ENCODE measurements around the gene PDILT.
"Not testable (repeated sequence)": the region's sequence is repeated elsewhere in the genome, so short reads cannot be mapped to it uniquely, and the experiment has no call there.

The PDILT gene

GRCh38 chr16:20404637-20405036 is at the start of gene PDILT:
TSS of gene PDILT (minus strand) at chr16:20404737. CDS start at chr16:20399300, 5,437 bp downstream.
- no peak for DNase-seq (ENCODE audit: insufficient read length, low spot score)
- no peak for TF ChIP-seq POLR2A (IDR thresholded peaks at IDR 0.05; ENCODE audit: low read depth, low read length)
- no peak for FAIRE-seq

- DNase-seq (ENCODE audit: insufficient read length, low spot score); FAIRE-seq: not testable (repeated sequence)
Observed at GRCh38 chr16:20453633-20454032, 49.1 kb upstream of the PDILT start.

GRCh38 chr16:20451364-20451763 is 46.8 kb upstream of the PDILT start, which contains the start of gene ACSM2A:
TSS of gene ACSM2A (plus strand) at chr16:20451521. CDS start at chr16:20460115, 8,594 bp downstream.
- not testable (repeated sequence) for FAIRE-seq; DNase-seq (ENCODE audit: insufficient read length, low spot score)

- FAIRE-seq; DNase-seq (ENCODE audit: insufficient read length, low spot score): not testable (repeated sequence)
Observed at GRCh38 chr16:20446652-20447393, 42.3 kb upstream of the PDILT start.

GRCh38 chr16:20441859-20442258 is 37.3 kb upstream of the PDILT start:
- DNase-seq (ENCODE audit: insufficient read length, low spot score); FAIRE-seq: not testable (repeated sequence)

- no peak for FAIRE-seq
- no peak for DNase-seq (ENCODE audit: insufficient read length, low spot score)
- no peak for TF ChIP-seq POLR2A (IDR thresholded peaks at IDR 0.05; ENCODE audit: low read depth, low read length)
Observed at GRCh38 chr16:20441191-20441590, 36.7 kb upstream of the PDILT start.

- not testable (repeated sequence) for FAIRE-seq; DNase-seq (ENCODE audit: insufficient read length, low spot score)
Observed at GRCh38 chr16:20440731-20441130, 36.2 kb upstream of the PDILT start.

GRCh38 chr16:20439820-20440231 is 35.3 kb upstream of the PDILT start:
- not testable (repeated sequence) for DNase-seq (ENCODE audit: insufficient read length, low spot score); FAIRE-seq

GRCh38 chr16:20438950-20439349 is 34.4 kb upstream of the PDILT start:
- not testable (repeated sequence) for DNase-seq (ENCODE audit: insufficient read length, low spot score); FAIRE-seq

- DNase-seq (ENCODE audit: insufficient read length, low spot score) = no peak
- TF ChIP-seq POLR2A (IDR thresholded peaks at IDR 0.05; ENCODE audit: low read depth, low read length) = no peak
- no peak for FAIRE-seq
Observed at GRCh38 chr16:20430948-20431347, 26.4 kb upstream of the PDILT start.

GRCh38 chr16:20430480-20430879 is 25.9 kb upstream of the PDILT start:
- DNase-seq (ENCODE audit: insufficient read length, low spot score); FAIRE-seq: not testable (repeated sequence)

- not testable (repeated sequence) for DNase-seq (ENCODE audit: insufficient read length, low spot score); FAIRE-seq
Observed at GRCh38 chr16:20429499-20429898, 25.0 kb upstream of the PDILT start.

- not testable (repeated sequence) for FAIRE-seq; DNase-seq (ENCODE audit: insufficient read length, low spot score)
Observed at GRCh38 chr16:20427401-20427797, 22.9 kb upstream of the PDILT start.

- DNase-seq (ENCODE audit: insufficient read length, low spot score) = no peak
- TF ChIP-seq POLR2A (IDR thresholded peaks at IDR 0.05; ENCODE audit: low read depth, low read length) = no peak
- no peak for FAIRE-seq
Observed at GRCh38 chr16:20424129-20424866, 19.8 kb upstream of the PDILT start.

GRCh38 chr16:20423772-20424128 is 19.2 kb upstream of the PDILT start:
- not testable (repeated sequence) for FAIRE-seq; DNase-seq (ENCODE audit: insufficient read length, low spot score)

GRCh38 chr16:20421748-20422147 is 17.2 kb upstream of the PDILT start:
- not testable (repeated sequence) for FAIRE-seq; DNase-seq (ENCODE audit: insufficient read length, low spot score)

GRCh38 chr16:20419093-20419492 is 14.6 kb upstream of the PDILT start:
- FAIRE-seq; DNase-seq (ENCODE audit: insufficient read length, low spot score): not testable (repeated sequence)

All from H54 (cell line).